HS-5 (cell line): Measurements from ENCODE around the gene CRADD.
"Not testable (repeated sequence)": the region's sequence is repeated elsewhere in the genome, so short reads cannot be mapped to it uniquely, and the experiment has no call there.

Experiments used
- DNase-seq: peaks from one replicate; pipeline ENCODE4 v3.0.0-alpha.2; 2012; ENCODE audit warnings: low read depth

Gene CRADD

DNA sequence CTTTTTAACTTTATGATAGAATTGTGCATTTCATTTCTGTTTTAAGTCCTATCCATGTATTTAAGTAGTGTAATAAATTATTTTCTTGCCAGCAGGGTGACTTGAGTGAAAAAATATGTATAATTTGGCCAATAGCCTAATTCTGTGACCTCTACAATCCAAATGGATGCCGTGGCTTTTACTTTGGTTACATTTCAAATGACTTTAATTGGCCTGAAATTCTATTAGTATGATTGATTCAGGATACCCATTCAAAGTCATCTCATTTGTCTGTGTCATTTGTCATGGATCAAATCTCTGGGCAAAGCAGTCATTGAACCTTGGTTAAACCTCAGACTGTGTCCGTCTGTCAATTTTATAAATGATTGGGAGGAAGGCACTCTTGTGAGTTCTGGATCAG lies 29.6 kb downstream of the CRADD start:
- no peak for DNase-seq

GRCh38 chr12:93707836-93708235 lies 30.7 kb downstream of the CRADD start:
- DNase-seq, result peak; percentile 42

- DNase-seq, result no peak
Measured at GRCh38 chr12:93708952-93709351, 31.8 kb downstream of the CRADD start.

- no peak for DNase-seq
Measured at GRCh38 chr12:93709386-93709785, 32.2 kb downstream of the CRADD start.

DNA sequence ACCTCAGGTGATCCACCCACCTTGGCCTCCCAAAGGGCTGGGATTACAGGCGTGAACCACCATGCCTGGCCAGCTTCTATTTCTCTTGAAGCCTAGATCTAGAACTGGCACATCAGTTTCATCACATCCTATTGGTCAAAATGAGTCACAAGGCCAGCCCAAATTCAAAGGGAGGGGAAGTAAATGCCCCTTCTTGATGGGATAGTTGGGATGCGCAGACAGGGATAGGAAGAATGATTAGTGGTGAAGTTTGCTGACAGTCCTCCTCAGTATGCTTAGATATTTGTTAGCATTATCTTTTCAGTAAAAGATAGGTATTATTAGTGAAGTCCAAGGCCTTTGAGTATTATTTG lies 33.4 kb downstream of the CRADD start:
- DNase-seq, result no peak

DNA sequence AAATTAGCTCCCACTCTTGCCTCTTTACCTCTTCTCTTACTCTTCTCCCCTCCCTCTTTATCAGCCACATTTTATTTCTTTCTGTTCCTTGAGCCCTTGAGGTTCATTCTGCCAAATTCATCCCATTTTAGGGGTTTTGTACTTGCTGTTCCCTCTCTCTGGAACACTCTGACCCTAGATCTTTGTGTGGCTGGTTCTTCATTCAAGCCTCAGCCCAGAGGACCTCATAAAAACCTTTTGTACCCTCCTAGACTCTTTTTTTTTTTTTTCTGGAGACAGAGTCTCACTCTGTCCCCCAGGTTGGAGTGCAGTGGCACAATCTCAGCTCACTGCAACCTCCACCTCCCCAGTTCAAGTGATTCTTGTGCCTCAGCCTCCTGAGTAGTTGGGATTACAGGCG lies 34.3 kb downstream of the CRADD start:
- not testable (repeated sequence) for DNase-seq

DNA sequence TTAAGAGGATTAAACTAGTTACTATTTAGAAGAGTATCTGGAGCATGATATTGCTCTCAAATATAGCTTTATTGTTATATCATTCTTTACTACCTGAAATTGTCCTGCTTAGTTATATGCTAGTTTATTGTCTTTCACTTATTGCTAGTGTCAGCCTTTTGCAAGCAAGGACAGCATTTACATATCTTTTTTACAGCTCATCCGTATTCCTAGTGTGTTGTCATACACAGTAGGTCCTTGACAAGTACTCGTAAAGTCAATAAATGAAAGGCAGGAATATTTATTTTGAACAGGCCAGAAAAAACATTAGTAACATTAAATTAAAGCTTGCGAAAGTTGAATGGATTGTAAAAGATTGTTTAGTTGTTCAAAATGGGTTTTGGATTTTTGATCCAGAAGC lies 35.0 kb downstream of the CRADD start:
- no peak for DNase-seq

GRCh38 chr12:93713060-93713459 lies 35.9 kb downstream of the CRADD start:
- no peak for DNase-seq

DNA sequence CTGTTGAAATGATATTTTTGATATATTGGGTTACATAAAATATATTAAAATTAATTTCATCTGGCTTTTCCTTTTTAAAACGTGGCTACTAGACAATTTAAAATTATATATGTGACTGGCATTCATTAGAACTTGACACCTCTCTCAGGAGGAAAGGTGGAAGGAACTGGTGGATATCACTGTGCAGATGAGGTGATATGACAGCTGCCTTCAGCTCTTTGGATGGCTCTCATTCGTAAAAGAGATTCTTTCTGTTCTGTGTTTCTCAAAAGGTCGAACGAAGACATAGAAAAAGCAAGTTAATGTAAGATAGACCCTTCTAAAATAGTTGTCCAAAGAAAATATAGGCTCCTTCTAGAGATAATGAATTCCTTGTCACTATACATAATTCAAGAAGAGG lies 36.6 kb downstream of the CRADD start:
- DNase-seq, result no peak

GRCh38 chr12:93714382-93714781 lies 37.2 kb downstream of the CRADD start:
- no peak for DNase-seq

DNA sequence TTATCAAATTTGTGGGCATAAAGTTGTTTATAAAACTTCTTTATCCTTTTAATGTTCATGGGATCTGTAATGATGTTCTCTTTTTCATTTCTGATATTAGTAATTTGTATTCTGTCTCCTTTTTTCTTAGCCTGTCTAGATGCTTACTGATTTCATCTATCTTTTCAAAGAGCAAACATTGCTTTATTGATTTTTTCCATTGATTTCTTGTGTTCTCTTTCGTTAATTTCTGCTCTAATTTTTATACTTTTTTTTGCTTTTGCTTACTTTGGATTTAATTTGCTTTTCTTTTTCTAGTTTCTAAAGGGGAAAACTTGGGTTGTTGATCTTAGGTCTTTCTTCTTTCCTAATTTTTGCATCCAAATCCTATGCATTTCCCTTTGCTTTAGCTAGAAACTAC lies 42.5 kb downstream of the CRADD start:
- DNase-seq, result no peak

DNA sequence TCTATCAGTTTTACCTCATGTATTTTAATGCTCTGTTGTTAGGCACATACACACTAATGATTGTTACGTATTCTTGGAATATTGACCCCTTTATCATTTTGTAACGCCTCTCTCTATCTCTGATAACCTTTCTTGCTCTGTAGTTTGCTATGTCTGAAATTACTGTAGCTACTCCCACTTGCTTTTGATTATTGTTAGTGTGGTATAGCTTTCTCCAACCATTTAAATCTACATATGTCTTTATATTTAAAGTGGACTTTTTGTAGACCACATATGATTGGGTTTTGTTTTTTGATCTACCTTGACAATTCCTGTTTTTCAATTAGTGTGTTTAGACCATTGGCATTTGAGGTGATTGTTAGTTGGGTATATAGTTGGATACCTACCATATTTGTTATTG lies 43.4 kb downstream of the CRADD start:
- DNase-seq, result no peak

- DNase-seq, result no peak
Measured at GRCh38 chr12:93722179-93722578, 45.0 kb downstream of the CRADD start.

DNA sequence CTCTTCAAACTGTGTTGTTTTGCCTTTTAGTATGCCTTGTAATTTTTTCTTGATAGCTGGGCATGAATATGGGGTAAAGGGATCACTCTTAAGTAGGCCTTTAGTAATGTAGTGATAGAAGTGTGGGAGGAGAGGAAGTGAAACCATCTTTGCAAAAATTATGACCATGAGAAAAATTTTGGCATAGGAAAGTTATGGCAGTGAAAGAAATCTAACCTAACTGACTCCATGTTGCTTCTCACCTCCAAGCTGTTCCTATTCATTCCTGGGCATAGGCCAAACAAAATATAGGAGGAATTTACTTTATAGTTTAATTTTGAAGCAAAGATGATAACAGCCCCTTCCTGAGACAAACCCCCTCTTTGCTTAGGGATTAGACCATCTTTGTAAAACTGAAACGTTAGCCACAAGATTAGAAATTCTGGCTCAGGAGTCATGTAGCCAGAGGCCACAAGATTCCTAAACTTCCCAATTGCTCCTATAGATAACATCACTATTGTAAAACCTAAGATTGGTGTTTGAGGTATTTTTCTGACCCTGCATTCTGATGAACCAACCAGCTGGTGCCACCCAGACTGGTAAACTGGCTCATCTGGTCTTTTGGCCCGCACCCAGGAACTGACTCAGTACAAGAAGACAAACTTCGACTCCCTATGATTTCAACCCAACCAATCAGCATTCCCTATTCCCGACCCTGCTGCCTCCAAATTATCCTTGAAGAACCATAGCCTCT lies 45.8 kb downstream of the CRADD start:
- DNase-seq, result no peak

DNA sequence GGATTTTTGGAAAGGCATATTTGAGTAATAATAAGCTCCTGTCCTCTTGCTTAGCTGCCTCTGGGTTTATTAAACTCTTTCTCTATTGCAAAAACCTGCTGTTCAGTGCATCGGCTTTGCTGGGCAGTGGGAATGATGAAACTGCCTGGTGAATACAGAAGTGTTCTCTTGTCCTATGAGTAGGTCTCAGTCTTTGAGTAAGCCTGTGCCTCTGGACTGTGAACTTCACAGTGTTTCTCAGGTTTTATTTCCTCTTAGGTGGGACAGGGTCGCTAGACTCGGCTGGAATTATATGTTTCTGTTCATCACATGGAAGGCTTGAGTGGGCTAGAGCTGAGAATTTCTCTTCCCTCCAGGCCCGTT lies 46.4 kb downstream of the CRADD start:
- DNase-seq, result no peak

DNA sequence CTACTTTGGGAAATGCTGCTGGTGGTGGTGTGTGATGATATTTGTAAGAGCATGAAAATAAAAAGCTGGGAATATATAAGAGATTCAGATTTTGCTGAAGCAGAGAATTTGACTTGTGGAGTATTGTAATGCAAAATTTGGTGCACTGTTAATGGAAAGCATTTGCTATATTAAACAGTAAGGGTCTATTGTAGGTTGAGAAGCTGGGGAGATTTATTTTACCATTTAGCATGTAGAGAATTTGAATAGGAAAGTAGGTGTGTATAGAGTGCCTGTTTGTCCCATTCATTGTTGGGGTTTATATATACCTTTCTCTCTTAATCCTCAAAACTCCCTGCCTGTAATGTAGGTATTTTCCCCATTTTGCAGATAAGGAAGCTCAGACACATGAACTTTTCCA lies 48.4 kb downstream of the CRADD start:
- no peak for DNase-seq

- no peak for DNase-seq
Measured at GRCh38 chr12:93727195-93727811, 50.1 kb downstream of the CRADD start.

GRCh38 chr12:93727911-93728310 lies 50.7 kb downstream of the CRADD start:
- DNase-seq, result no peak

DNA sequence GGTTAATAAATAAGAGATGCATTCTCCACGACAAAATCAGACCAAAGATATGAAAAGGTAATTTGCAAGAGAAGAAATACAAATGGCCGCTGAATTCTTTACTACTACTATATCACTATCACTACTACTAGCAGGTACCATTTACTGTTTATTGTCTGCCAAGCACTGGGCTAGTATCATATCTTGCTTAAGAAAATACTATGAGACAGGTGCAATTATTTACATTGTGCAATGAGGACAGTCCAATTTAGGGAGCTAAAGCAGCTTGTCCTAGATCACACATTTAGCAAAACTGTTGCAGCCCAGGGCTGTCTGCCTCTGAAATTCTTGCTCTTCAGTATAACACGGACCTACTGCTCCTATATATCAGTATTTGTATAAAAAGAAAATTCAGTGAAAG lies 52.8 kb downstream of the CRADD start:
- DNase-seq, result no peak

- no peak for DNase-seq
Measured at GRCh38 chr12:93733358-93733757, 56.2 kb downstream of the CRADD start.

GRCh38 chr12:93733928-93734327 lies 56.8 kb downstream of the CRADD start:
- no peak for DNase-seq

DNA sequence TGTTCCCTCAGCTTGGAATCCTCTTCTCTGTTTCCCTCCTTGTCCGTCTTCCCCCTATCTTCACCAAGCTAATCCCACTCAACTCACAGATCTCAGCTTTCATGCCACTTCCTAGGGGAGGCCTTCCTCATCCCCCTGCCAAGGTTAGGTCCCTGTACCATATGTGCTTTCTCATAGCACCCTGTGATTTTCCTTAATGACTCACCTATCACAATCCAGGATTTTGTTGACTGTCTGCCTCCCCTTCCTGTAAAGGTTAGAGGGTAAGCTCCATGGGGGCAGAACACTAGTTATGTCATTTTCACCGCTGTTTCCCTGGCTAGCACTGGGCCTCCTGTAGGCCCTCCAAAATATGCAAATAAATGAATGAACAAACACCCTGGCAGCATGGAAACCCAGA lies 57.6 kb downstream of the CRADD start:
- no peak for DNase-seq

DNA sequence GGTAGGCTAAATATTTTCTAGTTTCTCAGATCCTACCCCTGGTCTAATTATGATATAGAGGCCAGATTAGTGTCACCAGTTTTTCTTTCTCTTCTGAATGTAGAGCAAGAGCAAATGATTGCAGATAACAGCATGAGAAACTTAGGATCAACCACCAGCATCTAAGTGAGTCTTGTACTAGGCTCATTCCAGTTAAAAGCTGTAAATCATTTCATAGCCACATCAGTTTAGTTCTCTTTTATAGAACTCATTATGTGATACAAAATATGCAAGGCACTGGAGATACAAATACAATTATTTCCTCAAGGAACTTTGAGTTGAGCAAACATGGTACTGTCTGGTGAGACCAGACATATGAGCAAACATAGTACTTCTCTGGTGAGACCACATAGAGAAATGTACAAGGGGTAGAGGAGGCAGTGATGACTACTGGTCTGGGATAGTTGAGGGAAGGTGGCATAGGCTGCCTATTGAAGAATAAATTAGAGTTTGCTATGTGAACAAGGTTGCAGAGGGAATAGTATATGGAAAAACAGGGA lies 59.5 kb downstream of the CRADD start:
- DNase-seq, result no peak
